Stimulated activated naive CD8-positive, alpha-beta T cell treated with anti-CD3 and anti-CD28 coated beads, Interleukin-15, amount 100 ng/mL, for 72 hours (primary cell): ENCODE measurements around the gene MCM5.
"Not testable (repeated sequence)": the region's sequence is repeated elsewhere in the genome, so short reads cannot be mapped to it uniquely, and the experiment has no call there.

Source experiments
- ATAC-seq: fragments of 150-1000 bp; cut with Tn5 transposase; 2 replicates; pipeline ENCODE4 v1.10.0; 2021; ENCODE audit warnings: mild to moderate bottlenecking, moderate library complexity
- DNase-seq, 2 donors: peaks; one replicate each; pipeline ENCODE4 v3.0.0; 2021 to 2022
- H3K27ac Mint-ChIP-seq, 2 donors: one replicate each; pipeline ENCODE4 v1.8.0; 2022; ENCODE audit warnings: mild to moderate bottlenecking in 2 of 2, mixed read lengths in 2 of 2, moderate library complexity in 2 of 2
- H3K27me3 Mint-ChIP-seq: one replicate; pipeline ENCODE4 v1.8.0; 2022; ENCODE audit warnings: mixed read lengths
- H3K4me1 Mint-ChIP-seq: one replicate; pipeline ENCODE4 v1.8.0; 2022; ENCODE audit warnings: mild to moderate bottlenecking, mixed read lengths
- H3K4me3 Mint-ChIP-seq, 2 donors: one replicate each; pipeline ENCODE4 v1.8.0; 2022; ENCODE audit warnings: mild to moderate bottlenecking in 2 of 2, mixed read lengths in 2 of 2, moderate library complexity in 1 of 2
- H3K9me3 Mint-ChIP-seq, 2 donors: one replicate each; pipeline ENCODE4 v1.8.0; 2022; ENCODE audit warnings: mixed read lengths in 2 of 2

Gene MCM5

GRCh38 chr22:35430897-35431322 lies 31.0 kb downstream of the MCM5 start:
- DNase-seq (peak; percentile 54 to 57), ATAC-seq (peak; percentile 70)
- Mint-ChIP-seq H3K27me3 (no peaks in the 10 kb centered on the region), H3K9me3 (peaks cover 0 to 8% of the 10 kb centered on the region in 2 donors), H3K4me1 (peaks cover 6% of the 10 kb centered on the region), H3K4me3 (no peak overlapping the region), H3K27ac (no peak overlapping the region)

DNA sequence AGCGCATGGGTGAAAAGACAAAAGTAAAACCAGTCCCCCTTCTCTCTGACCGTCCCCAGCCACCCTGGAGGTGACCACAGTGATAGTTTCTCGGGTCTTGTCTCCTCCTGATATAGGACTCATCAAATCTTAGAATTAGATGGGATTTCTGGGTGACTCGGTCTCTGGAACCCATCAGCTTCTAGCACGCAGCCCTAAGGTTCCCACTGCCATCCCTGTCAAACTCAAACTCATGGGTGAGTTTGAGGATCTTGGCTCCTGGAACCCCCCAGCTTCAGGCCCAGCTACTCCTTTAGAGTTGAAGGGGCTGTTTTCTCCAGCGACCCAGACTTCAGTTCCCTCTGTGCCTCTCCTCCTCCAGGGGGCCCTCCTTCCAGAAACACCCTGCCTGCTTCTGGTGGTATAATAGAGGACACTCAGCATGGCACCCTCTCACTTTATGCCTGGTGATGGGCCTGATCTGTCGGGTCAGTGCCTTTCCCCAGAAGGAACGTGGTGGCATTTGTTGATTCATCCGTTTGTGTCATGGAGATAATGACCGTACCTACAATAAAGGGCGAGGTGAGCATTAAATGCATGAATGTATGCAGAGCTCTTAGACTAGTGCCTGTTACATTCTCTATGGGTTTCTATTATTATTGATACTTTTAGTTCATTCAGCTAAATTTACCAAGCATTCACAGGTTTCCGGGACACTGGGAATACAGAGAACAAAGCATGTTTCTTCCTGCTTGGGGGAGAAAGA lies 31.7 kb downstream of the MCM5 start:
- no peak overlapping the region for H3K4me3 Mint-ChIP-seq
- H3K27me3 Mint-ChIP-seq = no peaks in the 10 kb centered on the region
- peaks cover 0 to 8% of the 10 kb centered on the region in 2 donors for H3K9me3 Mint-ChIP-seq

GRCh38 chr22:35432228-35432905 lies 32.4 kb downstream of the MCM5 start:
- peaks cover 0 to 8% of the 10 kb centered on the region in 2 donors for H3K9me3 Mint-ChIP-seq
- DNase-seq = no peak
- no peaks in the 10 kb centered on the region for H3K27me3 Mint-ChIP-seq
- no peak overlapping the region for H3K4me3 Mint-ChIP-seq
- peak overlapping the region in 1 of 2 donors; percentile 71 for H3K27ac Mint-ChIP-seq
- H3K4me1 Mint-ChIP-seq = peaks cover 6% of the 10 kb centered on the region
- ATAC-seq = no peak

More for the DNA sequence above, 31.7 kb downstream of the MCM5 start:
- H3K4me1 Mint-ChIP-seq = peaks cover 6% of the 10 kb centered on the region
- ATAC-seq (no peak), DNase-seq (no peak)
- peak overlapping the region in 1 of 2 donors; percentile 27 for H3K27ac Mint-ChIP-seq

GRCh38 chr22:35434061-35434710 lies 34.2 kb downstream of the MCM5 start:
- no peaks in the 10 kb centered on the region for H3K27me3 Mint-ChIP-seq
- peaks cover 8 to 11% of the 10 kb centered on the region in 2 donors for H3K9me3 Mint-ChIP-seq
- peak overlapping the region in 1 of 2 donors; percentile 55 for H3K27ac Mint-ChIP-seq
- DNase-seq (no peak), ATAC-seq (no peak)
- no peak overlapping the region for H3K4me3 Mint-ChIP-seq
- peaks cover 5% of the 10 kb centered on the region for H3K4me1 Mint-ChIP-seq

GRCh38 chr22:35435201-35435740 lies 35.3 kb downstream of the MCM5 start:
- Mint-ChIP-seq H3K27me3 (no peaks in the 10 kb centered on the region), H3K4me1 (no peaks in the 10 kb centered on the region), H3K9me3 (peaks cover 8 to 11% of the 10 kb centered on the region in 2 donors), H3K4me3 (peak overlapping the region in 1 of 2 donors; percentile 18), H3K27ac (no peak overlapping the region)
- ATAC-seq = no peak
- DNase-seq = no peak

GRCh38 chr22:35436421-35436820 lies 36.5 kb downstream of the MCM5 start:
- no peak overlapping the region for H3K4me3 Mint-ChIP-seq
- H3K9me3 Mint-ChIP-seq = peaks cover 8 to 11% of the 10 kb centered on the region in 2 donors
- ATAC-seq (no peak), DNase-seq (no peak)
- no peaks in the 10 kb centered on the region for H3K4me1 Mint-ChIP-seq
- no peaks in the 10 kb centered on the region for H3K27me3 Mint-ChIP-seq
- H3K27ac Mint-ChIP-seq = peak overlapping the region in 1 of 2 donors; percentile 88

DNA sequence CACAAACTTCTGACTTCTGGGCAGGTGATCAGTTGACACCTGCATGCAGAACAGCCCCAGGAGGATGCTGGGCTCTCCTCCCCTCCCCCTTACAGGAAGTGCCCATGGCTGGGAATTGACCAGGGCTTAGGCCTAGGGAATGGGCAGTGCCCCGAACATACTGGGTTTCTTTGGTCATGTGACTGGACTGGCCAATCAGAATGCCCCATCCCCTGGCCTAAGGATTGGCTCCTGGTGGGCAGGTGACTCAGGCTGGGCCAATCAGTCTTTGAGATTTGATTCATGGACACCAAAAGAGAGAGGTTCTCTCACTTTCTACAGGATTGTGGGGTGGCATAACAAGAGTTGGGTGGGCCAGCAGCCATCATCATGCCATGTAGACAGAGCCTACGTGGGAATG lies 37.1 kb downstream of the MCM5 start:
- DNase-seq = no peak
- H3K27ac Mint-ChIP-seq = peak overlapping the region in 1 of 2 donors; percentile 56
- no peaks in the 10 kb centered on the region for H3K4me1 Mint-ChIP-seq
- H3K9me3 Mint-ChIP-seq = peaks cover 5 to 11% of the 10 kb centered on the region in 2 donors
- H3K4me3 Mint-ChIP-seq = no peak overlapping the region
- H3K27me3 Mint-ChIP-seq = no peaks in the 10 kb centered on the region
- ATAC-seq = peak; percentile 39

GRCh38 chr22:35438673-35439364 lies 38.9 kb downstream of the MCM5 start:
- H3K4me3 Mint-ChIP-seq, DNase-seq, H3K27me3 Mint-ChIP-seq, H3K27ac Mint-ChIP-seq, H3K4me1 Mint-ChIP-seq, ATAC-seq: not testable (repeated sequence)
- peaks cover 0 to 11% of the 10 kb centered on the region in 2 donors for H3K9me3 Mint-ChIP-seq

- DNase-seq (no peak), ATAC-seq (no peak)
- Mint-ChIP-seq H3K4me1 (no peaks in the 10 kb centered on the region), H3K27ac (no peak overlapping the region), H3K4me3 (no peak overlapping the region), H3K9me3 (peaks cover 0 to 11% of the 10 kb centered on the region in 2 donors), H3K27me3 (no peaks in the 10 kb centered on the region)
Observed at GRCh38 chr22:35439365-35439717, 39.4 kb downstream of the MCM5 start.

- ATAC-seq = no peak
- Mint-ChIP-seq H3K9me3 (peaks cover 0 to 11% of the 10 kb centered on the region in 2 donors), H3K4me1 (no peaks in the 10 kb centered on the region), H3K27me3 (no peaks in the 10 kb centered on the region), H3K27ac (no peak overlapping the region), H3K4me3 (no peak overlapping the region)
- no peak for DNase-seq
Observed at GRCh38 chr22:35440129-35440528, 40.2 kb downstream of the MCM5 start.

GRCh38 chr22:35441489-35442100 lies 41.7 kb downstream of the MCM5 start:
- Mint-ChIP-seq H3K4me1 (no peaks in the 10 kb centered on the region), H3K27me3 (no peaks in the 10 kb centered on the region), H3K4me3 (no peak overlapping the region), H3K27ac (peak overlapping the region in 1 of 2 donors; percentile 35), H3K9me3 (peaks cover 0 to 11% of the 10 kb centered on the region in 2 donors)
- ATAC-seq = no peak
- no peak for DNase-seq

GRCh38 chr22:35442471-35442870 lies 42.5 kb downstream of the MCM5 start:
- H3K9me3 Mint-ChIP-seq = peaks cover 0 to 11% of the 10 kb centered on the region in 2 donors
- no peaks in the 10 kb centered on the region for H3K4me1 Mint-ChIP-seq
- H3K27me3 Mint-ChIP-seq = no peaks in the 10 kb centered on the region
- no peak overlapping the region for H3K27ac Mint-ChIP-seq
- ATAC-seq = no peak
- DNase-seq = no peak
- H3K4me3 Mint-ChIP-seq = no peak overlapping the region

- H3K4me3 Mint-ChIP-seq = no peak overlapping the region
- no peak for ATAC-seq
- peaks cover 0 to 8% of the 10 kb centered on the region in 2 donors for H3K9me3 Mint-ChIP-seq
- H3K4me1 Mint-ChIP-seq = no peaks in the 10 kb centered on the region
- no peak overlapping the region for H3K27ac Mint-ChIP-seq
- H3K27me3 Mint-ChIP-seq = no peaks in the 10 kb centered on the region
- no peak for DNase-seq
Observed at GRCh38 chr22:35443338-35443737, 43.4 kb downstream of the MCM5 start.

GRCh38 chr22:35443790-35444684 lies 44.1 kb downstream of the MCM5 start:
- peaks cover 0 to 1% of the 10 kb centered on the region in 2 donors for H3K9me3 Mint-ChIP-seq
- no peak for ATAC-seq

More at GRCh38 chr22:35443790-35444684, 44.1 kb downstream of the MCM5 start:
- no peaks in the 10 kb centered on the region for H3K4me1 Mint-ChIP-seq
- no peaks in the 10 kb centered on the region for H3K27me3 Mint-ChIP-seq
- no peak for DNase-seq
- H3K27ac Mint-ChIP-seq = peak overlapping the region in 1 of 2 donors; percentile 19
- H3K4me3 Mint-ChIP-seq = no peak overlapping the region
